ENCODE data around the gene FXYD3.

Gene FXYD3

DNA sequence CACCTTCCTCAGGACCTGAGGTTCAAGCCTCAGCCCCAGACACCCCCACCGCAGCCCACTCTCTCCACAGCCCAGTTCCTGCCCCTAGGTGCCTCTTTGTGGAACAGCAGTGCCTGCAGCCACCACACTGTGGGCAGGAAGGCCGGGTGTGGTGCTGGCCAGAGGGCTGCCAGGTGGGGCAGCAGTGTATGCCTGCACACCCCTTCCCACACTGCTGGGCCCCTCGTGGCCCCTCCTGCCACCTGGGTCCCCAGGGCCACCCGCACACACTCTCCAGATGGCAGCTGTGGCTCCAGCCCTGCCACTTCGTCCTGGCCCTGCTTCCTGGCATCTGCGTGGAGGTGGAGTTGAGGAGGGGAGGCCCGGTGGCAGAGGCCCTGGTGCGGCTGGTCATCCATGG, 39.0 kb upstream of the FXYD3 start:
- Histone ChIP-seq H3K4me1 (ENCODE audit: control insufficient read depth, insufficient read depth, low read length) (no peaks in the 10 kb centered on the region), H3K9ac (ENCODE audit: low read length) (no peak overlapping the region), H3K9me3 (ENCODE audit: control insufficient read depth, low read length) (no peaks in the 10 kb centered on the region), H3K4me3 (ENCODE audit: low read length) (no peak overlapping the region), H3K36me3 (ENCODE audit: control insufficient read depth, insufficient read depth, low read length) (no peaks in the 10 kb centered on the region), H3K27me3 (ENCODE audit: control insufficient read depth, insufficient read depth, low read length) (no peaks in the 10 kb centered on the region)

DNA sequence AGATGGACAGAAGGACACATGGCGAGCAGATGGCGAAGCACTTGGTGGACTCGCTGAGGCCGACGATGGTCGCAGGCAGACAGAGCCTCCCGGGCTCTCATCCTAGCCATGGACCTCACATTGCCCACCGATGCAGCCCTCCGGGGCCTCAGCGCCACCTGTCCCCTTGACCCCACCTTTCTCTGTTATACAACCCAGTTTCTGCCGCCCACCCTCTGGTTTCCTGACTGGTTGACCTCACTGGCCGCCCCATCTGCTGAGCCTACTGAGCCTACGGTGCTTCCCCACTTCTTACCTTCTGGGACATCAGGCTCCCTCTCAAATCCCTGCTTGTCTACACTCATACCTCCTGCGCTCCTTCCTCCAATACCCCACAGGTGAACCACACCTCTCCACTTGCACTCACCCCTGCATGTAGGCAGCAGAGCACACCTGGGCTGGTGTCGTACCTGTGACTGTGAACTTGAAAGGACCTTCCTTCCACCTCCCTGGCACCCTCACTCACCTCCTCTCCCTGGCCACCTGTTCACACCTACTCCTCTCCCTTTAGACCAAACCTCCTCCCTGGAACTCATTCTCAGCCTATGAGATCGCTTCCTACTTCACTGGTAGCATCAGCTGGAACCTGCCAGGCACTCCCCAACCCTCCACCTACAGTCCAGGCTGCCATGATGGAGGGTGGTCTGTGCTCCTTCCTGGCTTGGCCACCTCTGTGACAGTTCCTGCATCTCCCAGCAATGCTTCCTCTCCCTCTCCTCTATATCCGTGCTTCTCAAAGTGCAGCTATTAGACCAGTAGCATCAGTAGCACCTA, 38.0 kb upstream of the FXYD3 start:
- Histone ChIP-seq H3K36me3 (ENCODE audit: control insufficient read depth, insufficient read depth, low read length) (no peaks in the 10 kb centered on the region), H3K9ac (ENCODE audit: low read length) (no peak overlapping the region), H3K4me1 (ENCODE audit: control insufficient read depth, insufficient read depth, low read length) (no peaks in the 10 kb centered on the region)

DNA sequence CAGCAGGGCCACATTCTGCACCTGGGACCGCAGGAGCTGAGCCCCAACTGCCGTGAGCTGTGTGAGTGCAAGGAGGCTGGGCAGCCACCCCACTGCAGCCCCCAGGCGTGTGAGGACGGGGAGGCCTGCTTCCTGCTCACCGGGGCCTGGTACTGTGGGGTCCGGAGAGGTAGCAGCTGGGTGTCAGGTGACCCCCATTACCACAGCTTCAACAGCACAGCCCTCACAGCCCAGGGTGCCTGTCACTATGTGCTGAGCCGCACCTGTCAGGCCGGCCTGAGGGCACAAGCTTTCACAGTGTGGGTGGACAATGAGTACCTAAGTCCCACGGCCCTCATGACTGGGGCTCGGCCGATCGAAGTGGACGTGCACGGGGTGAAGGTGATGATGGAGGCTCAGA, 35.8 kb upstream of the FXYD3 start:
- no peak overlapping the region for H3K9ac ChIP-seq (ENCODE audit: low read length)
- no peaks in the 10 kb centered on the region for H3K9me3 ChIP-seq (ENCODE audit: control insufficient read depth, low read length)
- H3K4me3 ChIP-seq (ENCODE audit: low read length) = no peak overlapping the region

More for the DNA sequence above, 38.0 kb upstream of the FXYD3 start:
- no peaks in the 10 kb centered on the region for H3K27me3 ChIP-seq (ENCODE audit: control insufficient read depth, insufficient read depth, low read length)
- H3K4me3 ChIP-seq (ENCODE audit: low read length) = no peak overlapping the region
- no peaks in the 10 kb centered on the region for H3K9me3 ChIP-seq (ENCODE audit: control insufficient read depth, low read length)

DNA sequence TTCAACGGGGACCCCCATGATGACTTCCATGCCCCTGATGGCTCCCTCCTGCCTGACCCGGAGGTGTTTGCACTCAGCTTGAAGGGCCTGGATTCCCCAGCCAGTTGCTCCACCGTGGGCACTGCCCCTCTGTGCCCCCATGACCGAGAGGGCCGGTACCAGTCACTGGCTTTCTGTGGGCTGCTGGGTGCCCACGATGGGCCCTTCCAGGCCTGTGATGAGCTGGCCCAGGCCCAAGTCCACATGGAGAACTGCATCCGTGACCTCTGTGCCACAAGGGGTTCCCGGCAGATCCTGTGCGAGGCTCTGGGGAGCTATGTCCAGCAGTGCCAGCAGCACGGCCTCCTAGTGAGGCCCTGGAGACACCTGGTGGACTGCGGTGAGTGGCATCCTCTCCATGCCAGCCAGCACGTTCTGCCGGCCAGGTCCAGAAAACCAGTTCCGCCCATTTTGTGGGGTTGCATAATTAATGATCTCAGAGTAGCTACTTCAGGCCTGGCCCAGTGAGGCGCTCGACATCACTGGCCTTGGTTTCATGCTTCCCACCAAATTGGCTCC, 34.9 kb upstream of the FXYD3 start:
- H3K27me3 ChIP-seq (ENCODE audit: control insufficient read depth, insufficient read depth, low read length) = no peaks in the 10 kb centered on the region
- H3K9me3 ChIP-seq (ENCODE audit: control insufficient read depth, low read length) = no peaks in the 10 kb centered on the region
- H3K4me1 ChIP-seq (ENCODE audit: control insufficient read depth, insufficient read depth, low read length) = no peaks in the 10 kb centered on the region
- H3K9ac ChIP-seq (ENCODE audit: low read length) = no peak overlapping the region
- H3K4me3 ChIP-seq (ENCODE audit: low read length) = no peak overlapping the region
- H3K36me3 ChIP-seq (ENCODE audit: control insufficient read depth, insufficient read depth, low read length) = no peaks in the 10 kb centered on the region

More for the DNA sequence above, 35.8 kb upstream of the FXYD3 start:
- Histone ChIP-seq H3K4me1 (ENCODE audit: control insufficient read depth, insufficient read depth, low read length) (no peaks in the 10 kb centered on the region), H3K27me3 (ENCODE audit: control insufficient read depth, insufficient read depth, low read length) (no peaks in the 10 kb centered on the region), H3K36me3 (ENCODE audit: control insufficient read depth, insufficient read depth, low read length) (no peaks in the 10 kb centered on the region)

DNA sequence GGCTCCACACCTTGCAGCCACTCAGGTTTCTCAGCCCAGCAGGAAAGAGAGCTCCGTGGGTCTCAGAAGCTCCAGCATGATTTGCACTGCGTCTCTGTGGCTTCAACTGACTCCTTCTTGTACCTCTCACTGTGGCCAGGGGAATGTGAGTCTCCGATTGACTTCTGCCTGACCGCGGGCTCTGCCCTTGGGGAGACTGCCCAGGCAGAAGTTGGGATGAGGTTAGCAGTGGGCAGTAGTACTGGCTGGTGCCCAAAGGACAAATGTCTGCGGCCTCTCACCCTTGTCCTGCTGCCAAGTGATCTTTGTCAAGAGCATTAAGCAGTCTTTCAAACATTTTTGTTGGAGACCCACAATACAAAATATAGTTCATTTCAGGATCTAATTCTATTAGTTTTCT, 34.4 kb upstream of the FXYD3 start:
- Histone ChIP-seq H3K27me3 (ENCODE audit: control insufficient read depth, insufficient read depth, low read length) (no peaks in the 10 kb centered on the region), H3K9me3 (ENCODE audit: control insufficient read depth, low read length) (no peaks in the 10 kb centered on the region), H3K9ac (ENCODE audit: low read length) (no peak overlapping the region), H3K36me3 (ENCODE audit: control insufficient read depth, insufficient read depth, low read length) (no peaks in the 10 kb centered on the region), H3K4me1 (ENCODE audit: control insufficient read depth, insufficient read depth, low read length) (no peaks in the 10 kb centered on the region), H3K4me3 (ENCODE audit: low read length) (no peak overlapping the region)

DNA sequence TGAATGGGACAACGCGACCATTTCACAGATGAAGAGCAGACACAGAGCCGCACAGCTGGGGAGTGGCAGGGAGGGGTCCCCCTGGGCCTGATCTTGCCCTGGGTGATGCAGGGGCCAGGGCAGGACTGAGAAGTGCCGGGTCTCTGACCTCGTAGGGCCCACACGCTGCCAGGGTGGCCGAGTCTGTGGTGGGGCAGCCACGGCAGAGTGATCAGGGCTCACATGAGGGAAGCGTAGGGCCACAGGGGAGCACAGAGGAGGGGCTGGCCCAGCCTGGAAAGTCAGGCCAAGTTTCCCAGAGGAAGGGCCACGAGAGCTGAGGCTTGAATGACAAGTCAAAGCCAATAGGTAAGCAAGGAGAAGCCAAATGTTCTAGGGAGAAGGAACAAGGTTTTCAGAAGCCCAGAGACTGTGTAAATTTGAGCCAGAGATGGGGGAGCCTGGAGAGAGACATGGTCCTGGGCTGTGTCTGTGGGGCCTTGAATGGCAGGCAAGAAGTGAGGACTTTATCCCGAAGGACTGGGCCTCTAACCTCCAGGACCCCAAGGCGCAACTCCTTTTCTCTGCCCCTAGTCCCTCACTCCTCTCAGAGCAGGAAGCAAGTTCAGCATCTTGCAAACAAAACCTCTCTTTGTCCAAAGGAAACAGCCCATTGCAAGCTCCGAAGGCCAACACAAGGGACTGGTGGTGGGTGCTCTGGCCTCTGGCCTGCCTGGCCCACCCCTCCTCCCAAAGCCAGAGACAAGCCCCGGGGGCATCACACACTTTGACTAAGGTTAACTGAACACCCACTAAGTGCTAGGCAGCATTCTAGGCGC, 31.7 kb upstream of the FXYD3 start:
- Histone ChIP-seq H3K9ac (ENCODE audit: low read length) (no peak overlapping the region), H3K4me3 (ENCODE audit: low read length) (no peak overlapping the region), H3K4me1 (ENCODE audit: control insufficient read depth, insufficient read depth, low read length) (no peaks in the 10 kb centered on the region), H3K27me3 (ENCODE audit: control insufficient read depth, insufficient read depth, low read length) (no peaks in the 10 kb centered on the region), H3K36me3 (ENCODE audit: control insufficient read depth, insufficient read depth, low read length) (no peaks in the 10 kb centered on the region), H3K9me3 (ENCODE audit: control insufficient read depth, low read length) (no peaks in the 10 kb centered on the region)

DNA sequence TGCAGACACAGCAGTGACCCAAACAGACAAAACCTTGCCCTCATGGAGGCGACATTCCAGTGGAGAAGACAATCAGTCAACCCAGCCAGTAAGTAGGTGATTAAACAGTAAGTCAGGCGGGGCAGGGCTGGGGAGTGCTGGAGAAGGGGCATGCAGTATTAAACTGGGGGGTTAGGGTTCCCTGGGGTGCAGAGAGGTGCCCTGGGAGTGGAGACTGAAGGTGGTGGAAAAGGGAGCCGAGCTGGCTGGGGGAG, 31.2 kb upstream of the FXYD3 start:
- no peak overlapping the region for H3K9ac ChIP-seq (ENCODE audit: low read length)
- no peaks in the 10 kb centered on the region for H3K27me3 ChIP-seq (ENCODE audit: control insufficient read depth, insufficient read depth, low read length)
- H3K36me3 ChIP-seq (ENCODE audit: control insufficient read depth, insufficient read depth, low read length) = no peaks in the 10 kb centered on the region
- no peaks in the 10 kb centered on the region for H3K9me3 ChIP-seq (ENCODE audit: control insufficient read depth, low read length)
- no peak overlapping the region for H3K4me3 ChIP-seq (ENCODE audit: low read length)
- peaks cover 3% of the 10 kb centered on the region for H3K4me1 ChIP-seq (ENCODE audit: control insufficient read depth, insufficient read depth, low read length)

DNA sequence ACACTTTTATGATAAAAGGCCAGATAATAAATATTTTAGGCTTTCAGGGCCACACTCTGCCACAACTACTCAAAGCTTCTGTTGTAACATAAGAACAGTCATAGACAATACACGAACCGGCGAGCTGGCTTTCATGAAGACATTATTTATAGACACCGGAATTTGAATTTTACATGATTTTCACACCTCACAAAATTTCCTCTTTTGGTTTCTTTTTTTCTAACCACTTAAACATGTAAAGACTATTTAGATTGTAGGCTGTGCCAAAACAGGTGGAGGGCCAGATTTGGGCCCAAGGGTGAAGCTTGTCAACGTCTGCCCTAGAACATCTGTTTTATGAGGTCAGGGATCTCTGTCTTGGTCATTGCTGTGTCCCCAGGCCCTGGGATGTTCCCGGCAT, 29.7 kb upstream of the FXYD3 start:
- H3K27me3 ChIP-seq (ENCODE audit: control insufficient read depth, insufficient read depth, low read length) = peaks cover 10% of the 10 kb centered on the region
- H3K9ac ChIP-seq (ENCODE audit: low read length) = no peak overlapping the region
- no peaks in the 10 kb centered on the region for H3K36me3 ChIP-seq (ENCODE audit: control insufficient read depth, insufficient read depth, low read length)
- H3K4me3 ChIP-seq (ENCODE audit: low read length) = no peak overlapping the region
- peaks cover 18% of the 10 kb centered on the region for H3K4me1 ChIP-seq (ENCODE audit: control insufficient read depth, insufficient read depth, low read length)
- H3K9me3 ChIP-seq (ENCODE audit: control insufficient read depth, low read length) = no peaks in the 10 kb centered on the region

DNA sequence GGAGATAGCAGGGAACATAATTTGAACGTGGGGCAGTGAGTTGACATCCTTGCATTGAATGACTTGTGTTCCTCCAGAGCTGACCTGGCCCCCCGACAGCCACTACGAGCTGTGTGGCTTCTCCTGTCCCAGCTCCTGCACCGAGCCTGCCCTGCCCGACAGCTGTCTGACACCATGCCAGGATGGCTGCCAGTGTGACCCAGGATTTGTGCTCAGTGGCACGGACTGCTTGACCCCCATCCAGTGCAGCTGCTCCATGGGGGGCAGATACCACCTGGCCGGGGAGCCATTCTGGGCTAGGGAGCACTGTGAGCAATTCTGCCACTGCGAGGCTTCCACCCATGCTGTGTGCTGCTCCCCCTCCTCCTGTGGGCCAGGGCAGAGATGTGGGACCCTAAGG, 29.2 kb upstream of the FXYD3 start:
- Histone ChIP-seq H3K4me3 (ENCODE audit: low read length) (no peak overlapping the region), H3K27me3 (ENCODE audit: control insufficient read depth, insufficient read depth, low read length) (peaks cover 10% of the 10 kb centered on the region), H3K9ac (ENCODE audit: low read length) (no peak overlapping the region), H3K4me1 (ENCODE audit: control insufficient read depth, insufficient read depth, low read length) (peaks cover 22% of the 10 kb centered on the region), H3K36me3 (ENCODE audit: control insufficient read depth, insufficient read depth, low read length) (no peaks in the 10 kb centered on the region), H3K9me3 (ENCODE audit: control insufficient read depth, low read length) (no peaks in the 10 kb centered on the region)

DNA sequence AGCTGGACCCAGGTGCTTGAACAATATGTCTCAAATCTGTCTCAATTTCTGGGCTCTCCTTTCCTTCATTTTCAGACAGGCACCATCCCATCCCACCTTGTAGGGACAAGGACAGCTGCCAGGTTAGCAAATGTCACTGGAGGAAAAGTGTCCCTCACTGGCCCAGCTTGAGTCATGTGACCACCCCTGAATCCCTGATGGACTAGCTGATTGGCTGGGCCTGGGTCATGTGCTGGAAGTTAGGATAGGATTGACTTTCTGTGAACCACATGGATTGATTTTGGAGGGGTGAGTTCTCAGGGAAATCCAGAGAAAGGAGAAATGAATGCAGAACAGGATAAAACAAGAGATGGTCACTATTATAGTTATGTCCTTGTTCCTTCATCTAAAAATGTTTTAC, 28.2 kb upstream of the FXYD3 start:
- Histone ChIP-seq H3K4me1 (ENCODE audit: control insufficient read depth, insufficient read depth, low read length) (peaks cover 30% of the 10 kb centered on the region), H3K9ac (ENCODE audit: low read length) (no peak overlapping the region), H3K9me3 (ENCODE audit: control insufficient read depth, low read length) (no peaks in the 10 kb centered on the region), H3K27me3 (ENCODE audit: control insufficient read depth, insufficient read depth, low read length) (peaks cover 10% of the 10 kb centered on the region), H3K4me3 (ENCODE audit: low read length) (no peak overlapping the region), H3K36me3 (ENCODE audit: control insufficient read depth, insufficient read depth, low read length) (no peaks in the 10 kb centered on the region)

DNA sequence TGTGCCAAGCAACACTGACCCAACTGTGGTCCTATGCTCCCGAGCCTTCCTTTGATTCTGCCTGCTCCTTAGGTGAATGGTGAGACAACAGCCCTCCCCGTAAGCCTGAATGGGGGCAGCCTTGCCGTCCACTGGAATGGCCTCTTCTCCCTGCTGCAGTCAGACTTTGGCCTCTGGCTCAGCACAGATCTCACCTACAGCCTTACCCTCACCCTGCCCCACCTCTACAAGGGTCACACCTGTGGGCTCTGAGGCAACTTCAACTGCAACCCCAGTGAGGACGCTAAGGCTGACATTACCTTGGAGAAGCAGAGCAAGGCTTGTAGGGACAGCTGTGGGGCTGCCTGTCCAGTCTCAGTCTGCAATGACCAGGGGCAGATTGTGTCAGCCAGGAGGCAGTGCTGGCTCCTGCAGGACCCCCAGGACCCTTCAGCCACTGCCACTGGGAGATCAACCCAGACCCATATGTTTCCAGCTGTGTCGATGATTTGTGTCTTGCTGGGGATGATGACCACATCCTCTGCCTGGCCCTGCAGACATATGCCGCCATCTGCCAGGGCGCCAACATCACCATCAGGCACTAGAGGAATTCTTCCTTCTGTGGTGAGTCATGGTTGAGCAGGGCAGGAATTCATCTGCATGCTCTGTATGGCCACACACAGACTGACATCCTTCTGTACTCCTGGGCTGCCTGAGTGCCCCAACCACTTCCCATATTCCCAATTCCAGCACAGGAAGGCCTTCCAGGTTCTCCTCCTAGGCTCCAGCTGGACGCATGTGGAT, 27.3 kb upstream of the FXYD3 start:
- Histone ChIP-seq H3K9ac (ENCODE audit: low read length) (no peak overlapping the region), H3K27me3 (ENCODE audit: control insufficient read depth, insufficient read depth, low read length) (peaks cover 10% of the 10 kb centered on the region), H3K9me3 (ENCODE audit: control insufficient read depth, low read length) (no peaks in the 10 kb centered on the region), H3K4me1 (ENCODE audit: control insufficient read depth, insufficient read depth, low read length) (peaks cover 40% of the 10 kb centered on the region), H3K36me3 (ENCODE audit: control insufficient read depth, insufficient read depth, low read length) (no peaks in the 10 kb centered on the region), H3K4me3 (ENCODE audit: low read length) (no peak overlapping the region)

DNA sequence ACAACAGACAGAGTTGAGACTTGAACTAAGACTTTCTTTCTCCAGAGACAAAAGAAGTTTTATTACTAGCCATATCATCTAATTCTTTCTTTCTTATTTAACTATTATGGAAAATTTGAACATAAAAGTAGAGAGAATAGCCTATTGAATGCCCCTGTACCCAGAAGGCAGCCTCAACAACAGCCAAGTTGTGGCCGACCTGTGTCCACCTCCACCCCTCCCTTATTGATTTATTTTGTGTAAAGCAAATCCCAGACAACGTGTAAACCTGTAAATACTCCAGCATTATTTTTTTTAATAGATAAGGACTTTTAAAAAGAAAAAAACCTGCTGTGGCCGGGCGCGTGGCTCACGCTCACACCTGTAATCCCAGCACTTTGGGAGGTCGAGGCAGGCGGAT, 26.1 kb upstream of the FXYD3 start:
- no peak overlapping the region for H3K4me3 ChIP-seq (ENCODE audit: low read length)
- peaks cover 10% of the 10 kb centered on the region for H3K27me3 ChIP-seq (ENCODE audit: control insufficient read depth, insufficient read depth, low read length)
- H3K4me1 ChIP-seq (ENCODE audit: control insufficient read depth, insufficient read depth, low read length) = peaks cover 48% of the 10 kb centered on the region
- H3K36me3 ChIP-seq (ENCODE audit: control insufficient read depth, insufficient read depth, low read length) = no peaks in the 10 kb centered on the region
- H3K9ac ChIP-seq (ENCODE audit: low read length) = no peak overlapping the region
- no peaks in the 10 kb centered on the region for H3K9me3 ChIP-seq (ENCODE audit: control insufficient read depth, low read length)
